Skeletal muscle tissue (tissue), 4 donors: ENCODE data around the gene NR6A1. TPM values are rescaled to one million over a fixed set of nuclear protein-coding genes. Genes with fewer than 3 reads are reported as not detected.

Experiments used
- H3K27ac ChIP-seq: one replicate; pipeline ENCODE4 v1.7.0; 2013; ENCODE audit warnings: mild to moderate bottlenecking, low read depth, low read length, inconsistent platforms
- H3K27me3 ChIP-seq, 3 donors: one replicate each; pipeline ENCODE4 v1.7.0; 2013; ENCODE audit warnings: low read length in 3 of 3; ENCODE audit not compliant: control insufficient read depth in 3 of 3, insufficient read depth in 3 of 3
- H3K36me3 ChIP-seq, 3 donors: one replicate each; pipeline ENCODE4 v1.7.0; 2013; ENCODE audit warnings: low read length in 3 of 3; ENCODE audit not compliant: control insufficient read depth in 3 of 3, insufficient read depth in 3 of 3
- H3K4me1 ChIP-seq, 3 donors: one replicate each; pipeline ENCODE4 v1.7.0; 2013; ENCODE audit warnings: low read length in 3 of 3, mild to moderate bottlenecking in 3 of 3; ENCODE audit not compliant: control insufficient read depth in 3 of 3, insufficient read depth in 3 of 3
- H3K4me3 ChIP-seq, 3 donors: one replicate each; pipeline ENCODE4 v1.7.0; 2013; ENCODE audit warnings: low read length in 3 of 3
- H3K9ac ChIP-seq, 3 donors: one replicate each; pipeline ENCODE4 v1.7.0; 2013; ENCODE audit warnings: low read length in 3 of 3, mild to moderate bottlenecking in 3 of 3, moderate library complexity in 2 of 3, low read depth in 1 of 3
- H3K9me3 ChIP-seq, 3 donors: one replicate each; pipeline ENCODE4 v1.7.0; 2013; ENCODE audit warnings: low read length in 3 of 3; ENCODE audit not compliant: control insufficient read depth in 3 of 3
- total RNA-seq: library from RNA; depleted of rRNA; stranded (reverse); fragments of >200 nt; gene quantifications from one replicate; pipeline ENCODE4 v1.2.3, GENCODE V29; 2014
- donor health status: Osteomylitis.

The NR6A1 gene
- total RNA-seq, 1 donor from 2014 or later: 0.52 TPM

DNA sequence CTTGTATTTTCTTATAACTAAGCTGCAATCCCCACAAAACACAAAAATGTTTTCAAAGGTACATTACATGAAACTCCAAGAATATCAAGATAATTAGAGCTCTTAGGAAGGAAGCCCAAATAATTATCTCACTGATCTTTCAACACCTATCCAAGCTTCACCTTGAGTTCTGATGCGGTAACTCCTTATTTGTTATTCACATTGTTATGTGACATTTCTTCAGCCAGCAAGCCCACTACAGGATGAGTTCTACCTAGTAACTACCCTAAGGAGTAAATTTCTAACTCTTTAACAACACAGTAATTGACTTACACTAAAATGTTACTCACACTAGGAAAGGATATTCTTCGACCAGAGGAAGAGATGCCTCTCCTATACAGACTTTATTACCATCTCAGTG is 9.9 kb downstream of the NR6A1 start:
- Histone ChIP-seq H3K9ac (no peak overlapping the region), H3K4me1 (no peaks in the 10 kb centered on the region), H3K27ac (no peak overlapping the region), H3K9me3 (no peaks in the 10 kb centered on the region), H3K4me3 (no peak overlapping the region), H3K36me3 (no peaks in the 10 kb centered on the region), H3K27me3 (peaks cover 0 to 5% (median 0%) of the 10 kb centered on the region in 3 donors)

DNA sequence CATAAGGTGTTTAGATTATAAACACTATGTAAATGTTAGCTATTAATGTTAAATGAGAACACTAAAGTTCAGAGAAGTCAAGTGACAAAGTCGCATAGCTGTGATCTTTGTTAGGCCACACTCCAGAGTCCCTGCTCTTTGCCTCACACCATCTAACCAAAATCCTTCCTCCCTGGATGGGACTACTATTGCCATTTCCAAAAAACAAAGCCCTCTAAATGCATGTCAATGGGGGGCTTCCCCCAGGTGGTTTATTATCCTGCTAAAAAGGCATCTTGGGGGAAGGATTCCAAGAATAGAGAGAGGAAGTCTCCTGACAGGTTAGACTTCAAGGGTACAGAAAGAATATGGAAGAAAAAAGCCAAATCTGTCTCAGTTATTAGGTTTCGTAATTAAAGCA is 10.4 kb downstream of the NR6A1 start:
- no peaks in the 10 kb centered on the region for H3K4me1 ChIP-seq
- H3K36me3 ChIP-seq: no peaks in the 10 kb centered on the region
- no peak overlapping the region for H3K27ac ChIP-seq
- no peak overlapping the region for H3K9ac ChIP-seq
- H3K27me3 ChIP-seq: peaks cover 0 to 4% (median 0%) of the 10 kb centered on the region in 3 donors
- H3K4me3 ChIP-seq: no peak overlapping the region
- H3K9me3 ChIP-seq: no peaks in the 10 kb centered on the region

DNA sequence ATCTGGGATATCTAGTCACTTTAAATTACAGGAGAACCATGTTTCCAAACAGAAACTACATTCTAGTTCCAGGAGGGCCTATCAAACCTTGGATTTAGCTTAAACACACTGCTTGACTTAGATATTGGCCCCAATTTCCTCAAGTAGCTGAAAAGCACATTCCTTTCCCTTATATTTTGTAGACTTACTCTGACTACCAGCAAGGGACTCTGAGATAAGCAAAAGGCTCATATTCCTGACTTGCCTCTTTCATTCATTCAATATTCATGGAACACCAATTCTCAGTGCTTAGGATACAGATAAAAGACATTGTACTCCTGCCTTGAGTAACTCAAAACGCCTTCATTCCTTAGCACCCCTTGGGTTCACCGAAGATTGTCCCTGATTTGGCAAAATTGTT is 11.8 kb downstream of the NR6A1 start:
- no peak overlapping the region for H3K27ac ChIP-seq
- no peak overlapping the region for H3K4me3 ChIP-seq
- peaks cover 0 to 4% (median 0%) of the 10 kb centered on the region in 3 donors for H3K27me3 ChIP-seq
- no peaks in the 10 kb centered on the region for H3K4me1 ChIP-seq
- H3K9me3 ChIP-seq: no peaks in the 10 kb centered on the region
- H3K9ac ChIP-seq: no peak overlapping the region
- H3K36me3 ChIP-seq: no peaks in the 10 kb centered on the region

DNA sequence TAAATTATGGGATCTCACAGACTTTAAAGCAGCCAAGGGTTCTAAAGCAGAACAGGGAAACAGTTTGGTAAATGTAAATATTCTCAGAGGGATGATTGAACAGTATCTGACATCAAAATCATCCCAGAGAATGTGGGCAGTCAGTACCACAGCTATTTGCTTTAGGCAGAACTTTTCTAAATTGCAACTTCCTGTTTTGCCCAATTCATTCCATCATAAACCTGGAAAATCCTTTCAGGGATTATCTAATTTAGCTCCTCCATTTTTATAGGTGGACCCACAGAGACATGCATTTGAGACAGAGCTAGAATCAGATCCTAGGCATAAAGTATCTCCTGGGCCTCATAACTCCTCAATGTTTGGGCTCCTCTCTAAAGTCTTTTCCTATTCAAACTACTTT is 12.4 kb downstream of the NR6A1 start:
- H3K9me3 ChIP-seq: no peaks in the 10 kb centered on the region
- no peak overlapping the region for H3K4me3 ChIP-seq
- H3K36me3 ChIP-seq: no peaks in the 10 kb centered on the region
- peaks cover 0 to 4% (median 0%) of the 10 kb centered on the region in 3 donors for H3K27me3 ChIP-seq
- H3K27ac ChIP-seq: no peak overlapping the region
- no peaks in the 10 kb centered on the region for H3K4me1 ChIP-seq
- H3K9ac ChIP-seq: no peak overlapping the region

DNA sequence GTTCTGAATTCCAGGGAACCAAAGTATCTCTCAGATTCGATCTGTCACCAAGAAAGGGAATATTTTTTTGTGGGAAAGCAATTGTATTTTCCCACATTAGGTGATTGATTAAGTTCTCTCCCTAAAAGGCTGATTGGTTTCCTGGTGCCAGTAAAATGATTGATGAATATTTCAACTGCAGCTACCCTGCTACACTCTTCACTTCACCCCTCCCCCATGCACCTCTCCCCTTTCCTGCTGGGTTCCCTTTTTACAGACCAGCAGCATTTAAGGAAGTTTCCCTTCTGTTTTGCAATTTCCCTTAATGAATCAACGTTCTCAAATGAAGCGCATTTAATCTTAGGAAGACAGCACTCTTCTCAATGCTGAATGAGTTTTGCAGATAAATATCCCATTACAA is 13.1 kb downstream of the NR6A1 start:
- peaks cover 0 to 2% (median 0%) of the 10 kb centered on the region in 3 donors for H3K27me3 ChIP-seq
- H3K9ac ChIP-seq: no peak overlapping the region
- no peak overlapping the region for H3K27ac ChIP-seq
- H3K4me3 ChIP-seq: no peak overlapping the region
- H3K9me3 ChIP-seq: no peaks in the 10 kb centered on the region
- H3K36me3 ChIP-seq: no peaks in the 10 kb centered on the region
- H3K4me1 ChIP-seq: no peaks in the 10 kb centered on the region

DNA sequence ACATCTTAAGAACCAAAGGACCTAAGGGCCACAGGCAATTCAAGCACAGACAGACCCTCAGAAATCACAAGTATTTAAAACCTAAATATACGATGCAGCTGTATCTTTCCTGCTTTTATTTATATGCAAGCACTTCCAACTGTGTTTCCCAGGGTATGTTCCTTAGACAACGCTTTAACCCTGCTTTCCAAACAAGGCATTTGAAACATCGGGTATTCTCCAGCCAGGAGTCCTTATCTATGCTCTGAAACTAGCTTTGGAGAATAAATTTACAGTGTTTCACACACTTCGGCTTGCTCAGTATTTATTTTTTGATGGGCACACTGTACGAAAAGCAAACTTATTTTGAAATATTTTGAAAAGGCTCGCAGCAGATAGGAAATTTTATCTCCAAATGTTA is 13.5 kb downstream of the NR6A1 start:
- Histone ChIP-seq H3K27me3 (peaks cover 0 to 2% (median 0%) of the 10 kb centered on the region in 3 donors), H3K4me1 (no peaks in the 10 kb centered on the region), H3K27ac (no peak overlapping the region), H3K4me3 (no peak overlapping the region), H3K9me3 (no peaks in the 10 kb centered on the region), H3K36me3 (no peaks in the 10 kb centered on the region), H3K9ac (no peak overlapping the region)

DNA sequence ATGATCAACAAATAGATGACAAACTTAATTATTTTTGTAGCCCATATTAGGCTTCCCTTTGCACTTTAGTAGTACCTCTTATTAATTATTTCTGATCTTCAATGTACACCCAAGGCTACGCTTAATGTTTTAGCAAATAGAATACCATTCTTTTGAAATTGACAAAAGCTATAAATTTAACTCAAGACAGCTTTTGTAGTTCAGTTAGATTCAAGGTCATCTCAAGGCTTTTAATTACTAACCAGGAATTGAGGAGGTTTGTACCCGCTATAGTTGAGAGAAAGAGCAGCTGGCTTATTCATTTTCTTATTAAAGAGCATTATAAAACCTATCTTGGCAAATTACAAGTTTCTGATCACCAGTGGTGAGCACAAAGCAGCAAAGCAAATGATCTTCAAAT is 15.1 kb downstream of the NR6A1 start:
- Histone ChIP-seq H3K4me1 (no peaks in the 10 kb centered on the region), H3K36me3 (no peaks in the 10 kb centered on the region), H3K27ac (no peak overlapping the region), H3K4me3 (no peak overlapping the region), H3K9ac (no peak overlapping the region), H3K27me3 (peaks cover 0 to 2% (median 0%) of the 10 kb centered on the region in 3 donors), H3K9me3 (no peaks in the 10 kb centered on the region)

DNA sequence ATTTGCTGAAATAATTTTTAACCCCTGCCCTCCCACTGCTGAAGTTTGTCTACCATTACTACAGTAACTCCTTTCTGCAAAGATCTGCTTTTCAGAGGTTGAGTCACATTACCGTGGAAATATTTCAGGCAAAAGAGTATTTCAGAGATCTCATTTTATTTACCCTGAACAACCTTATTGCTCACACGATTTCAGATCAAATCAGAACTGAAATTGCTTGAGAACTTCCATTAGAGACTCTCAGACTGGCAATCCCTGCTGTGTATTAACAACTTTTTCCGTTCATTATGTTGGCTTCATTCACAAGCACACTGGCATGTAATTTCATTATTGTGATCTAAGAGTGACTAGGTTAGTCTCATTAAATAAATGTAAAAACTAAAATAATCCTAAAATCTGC is 16.1 kb downstream of the NR6A1 start:
- Histone ChIP-seq H3K27ac (no peak overlapping the region), H3K27me3 (peaks cover 0 to 2% (median 0%) of the 10 kb centered on the region in 3 donors), H3K4me1 (no peaks in the 10 kb centered on the region), H3K9me3 (no peaks in the 10 kb centered on the region), H3K4me3 (no peak overlapping the region), H3K36me3 (no peaks in the 10 kb centered on the region), H3K9ac (no peak overlapping the region)

DNA sequence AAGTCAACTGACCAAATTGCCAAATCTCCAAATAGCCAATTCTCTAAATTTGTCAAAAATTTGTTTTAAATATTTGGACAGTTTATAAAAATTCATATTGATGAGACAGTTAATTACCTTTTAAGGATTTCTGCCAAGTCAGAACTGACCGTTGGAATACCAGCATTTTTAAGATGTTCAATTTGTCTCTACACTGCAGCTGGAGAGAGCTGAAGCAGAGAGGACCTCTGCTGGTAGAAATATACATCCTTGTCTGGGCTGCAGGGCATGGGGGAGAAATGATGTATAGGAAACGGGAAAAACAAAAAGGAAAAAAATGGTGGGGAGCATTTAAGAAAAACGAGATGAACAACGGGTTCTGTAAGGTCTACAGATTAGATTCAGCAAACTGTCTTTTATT is 16.8 kb downstream of the NR6A1 start:
- Histone ChIP-seq H3K4me1 (no peaks in the 10 kb centered on the region), H3K9ac (no peak overlapping the region), H3K27me3 (peaks cover 0 to 2% (median 0%) of the 10 kb centered on the region in 3 donors), H3K36me3 (no peaks in the 10 kb centered on the region), H3K27ac (no peak overlapping the region), H3K9me3 (no peaks in the 10 kb centered on the region), H3K4me3 (no peak overlapping the region)

DNA sequence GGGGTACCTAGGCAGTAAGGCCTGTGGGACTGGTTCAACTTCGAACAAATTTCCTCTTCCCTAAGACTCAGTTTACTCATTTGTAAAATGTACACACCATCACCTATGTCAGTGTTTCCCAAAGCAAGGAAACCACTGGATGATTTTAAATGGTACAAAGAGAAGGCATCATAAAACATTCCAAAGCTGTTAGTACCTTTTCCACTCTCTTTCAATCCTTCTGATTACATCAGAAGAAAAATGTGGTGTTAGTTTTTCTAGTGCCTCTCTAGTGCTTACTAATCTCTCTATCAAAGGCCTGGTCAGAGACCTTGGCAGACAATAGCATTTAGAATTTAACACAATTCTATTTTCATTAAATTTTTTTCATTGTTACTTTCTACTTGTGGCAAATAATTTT is 18.1 kb downstream of the NR6A1 start:
- H3K9ac ChIP-seq: no peak overlapping the region
- peaks cover 0 to 2% (median 0%) of the 10 kb centered on the region in 3 donors for H3K27me3 ChIP-seq

DNA sequence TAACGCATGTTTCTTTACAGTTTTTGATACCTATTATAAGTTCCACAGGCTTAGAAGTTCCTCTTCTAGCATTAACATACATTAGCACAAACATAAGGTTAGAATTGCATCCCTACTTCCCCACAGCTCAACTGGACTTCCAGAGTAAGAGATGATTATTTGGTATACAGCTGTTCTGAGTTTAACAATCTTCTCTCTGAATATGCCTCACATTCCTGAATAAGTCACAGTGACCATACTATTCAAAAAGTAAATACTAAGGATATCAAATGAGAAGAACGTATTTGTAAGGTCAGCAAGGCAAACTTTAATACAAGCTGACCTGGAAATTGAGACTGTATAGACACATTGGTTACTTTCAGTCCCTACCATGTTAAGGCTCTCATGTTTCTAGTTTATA is 21.3 kb downstream of the NR6A1 start:
- Histone ChIP-seq H3K4me1 (no peaks in the 10 kb centered on the region), H3K27ac (no peak overlapping the region), H3K9me3 (no peaks in the 10 kb centered on the region), H3K36me3 (no peaks in the 10 kb centered on the region), H3K27me3 (no peaks in the 10 kb centered on the region), H3K4me3 (no peak overlapping the region), H3K9ac (no peak overlapping the region)

More for the DNA sequence above, 18.1 kb downstream of the NR6A1 start:
- H3K4me3 ChIP-seq: no peak overlapping the region
- no peaks in the 10 kb centered on the region for H3K9me3 ChIP-seq
- H3K4me1 ChIP-seq: no peaks in the 10 kb centered on the region
- H3K36me3 ChIP-seq: no peaks in the 10 kb centered on the region
- no peak overlapping the region for H3K27ac ChIP-seq
